Fibroblast of pulmonary artery (primary cell): ENCODE measurements around the gene RUSC1.

Experiments
- DNase-seq: peaks from one replicate; pipeline ENCODE4 v3.0.0-alpha.2; 2010; ENCODE audit warnings: low read depth
- H3K4me3 ChIP-seq: replicated peaks from 2 replicates; pipeline ENCODE4 v1.5.1; 2011; ENCODE audit warnings: low read depth, mild to moderate bottlenecking, control low read depth, low read length, moderate library complexity
- CTCF ChIP-seq: IDR thresholded peaks from 2 replicates; pipeline ENCODE4 v1.5.1; 2011; ENCODE audit warnings: mild to moderate bottlenecking, control low read depth, low read length, inconsistent platforms; ENCODE audit errors: missing control alignments

Gene RUSC1

DNA sequence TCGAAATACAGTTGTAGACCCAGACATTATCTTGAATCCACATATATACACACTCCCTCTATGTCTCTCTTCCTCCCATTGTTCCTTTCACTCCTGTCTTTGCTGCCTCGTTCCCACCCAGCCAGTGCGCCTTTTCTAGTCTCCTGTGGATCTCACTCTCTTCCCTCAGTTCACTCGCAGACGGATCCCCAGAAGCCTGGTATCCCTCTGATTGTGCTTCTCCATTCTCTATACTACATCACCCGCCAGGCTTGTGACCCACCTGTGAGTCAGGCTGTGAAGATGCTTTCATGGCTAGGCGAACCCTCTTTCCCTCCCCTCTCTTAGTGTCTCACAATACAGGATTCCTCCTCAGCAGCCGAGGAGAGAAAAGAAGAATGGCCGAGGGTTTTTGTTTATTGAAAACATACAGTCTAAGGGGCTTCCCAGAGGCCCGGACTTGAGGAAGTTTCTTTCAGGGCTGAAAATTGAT, 42.0 kb upstream of the RUSC1 start:
- no peak for DNase-seq
- no peak overlapping the region for H3K4me3 ChIP-seq
- no peak for TF ChIP-seq CTCF

GRCh38 chr1:155279268-155279667, 41.4 kb upstream of the RUSC1 start:
- TF ChIP-seq CTCF: no peak
- DNase-seq: no peak

DNA sequence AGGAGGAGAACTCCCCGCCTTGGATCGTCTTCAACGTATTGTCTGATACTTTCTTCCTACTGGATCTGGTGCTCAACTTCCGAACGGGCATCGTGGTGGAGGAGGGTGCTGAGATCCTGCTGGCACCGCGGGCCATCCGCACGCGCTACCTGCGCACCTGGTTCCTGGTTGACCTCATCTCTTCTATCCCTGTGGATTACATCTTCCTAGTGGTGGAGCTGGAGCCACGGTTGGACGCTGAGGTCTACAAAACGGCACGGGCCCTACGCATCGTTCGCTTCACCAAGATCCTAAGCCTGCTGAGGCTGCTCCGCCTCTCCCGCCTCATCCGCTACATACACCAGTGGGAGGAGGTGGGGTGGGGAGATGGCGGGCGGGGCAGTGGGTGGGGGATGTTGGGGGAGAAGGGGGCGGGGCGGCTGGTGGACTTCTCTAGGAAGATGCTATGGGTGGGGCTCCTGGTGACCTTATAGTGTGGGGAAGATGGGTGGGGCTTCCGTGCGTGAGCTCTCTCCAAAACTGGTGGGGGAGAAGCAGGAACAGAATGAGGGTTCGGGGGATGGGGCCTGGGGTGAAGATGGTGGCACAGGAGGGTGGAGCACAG, 38.1 kb upstream of the RUSC1 start:
- H3K4me3 ChIP-seq: no peak overlapping the region
- TF ChIP-seq CTCF: no peak
- no peak for DNase-seq

More at GRCh38 chr1:155279268-155279667, 41.4 kb upstream of the RUSC1 start:
- H3K4me3 ChIP-seq: no peak overlapping the region

DNA sequence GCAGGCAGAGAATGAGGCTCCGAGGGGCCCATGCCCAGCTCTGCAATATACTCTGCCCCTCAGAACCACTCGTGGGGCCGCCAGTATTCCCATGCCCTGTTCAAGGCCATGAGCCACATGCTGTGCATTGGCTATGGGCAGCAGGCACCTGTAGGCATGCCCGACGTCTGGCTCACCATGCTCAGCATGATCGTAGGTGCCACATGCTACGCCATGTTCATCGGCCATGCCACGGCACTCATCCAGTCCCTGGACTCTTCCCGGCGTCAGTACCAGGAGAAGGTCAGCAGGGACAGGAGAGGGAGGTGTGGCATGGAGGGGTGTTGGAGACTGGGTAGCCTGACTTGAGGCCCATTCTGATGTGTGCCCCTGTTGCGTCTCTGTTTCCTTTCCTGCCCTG, 36.2 kb upstream of the RUSC1 start:
- no peak for DNase-seq
- no peak for TF ChIP-seq CTCF

DNA sequence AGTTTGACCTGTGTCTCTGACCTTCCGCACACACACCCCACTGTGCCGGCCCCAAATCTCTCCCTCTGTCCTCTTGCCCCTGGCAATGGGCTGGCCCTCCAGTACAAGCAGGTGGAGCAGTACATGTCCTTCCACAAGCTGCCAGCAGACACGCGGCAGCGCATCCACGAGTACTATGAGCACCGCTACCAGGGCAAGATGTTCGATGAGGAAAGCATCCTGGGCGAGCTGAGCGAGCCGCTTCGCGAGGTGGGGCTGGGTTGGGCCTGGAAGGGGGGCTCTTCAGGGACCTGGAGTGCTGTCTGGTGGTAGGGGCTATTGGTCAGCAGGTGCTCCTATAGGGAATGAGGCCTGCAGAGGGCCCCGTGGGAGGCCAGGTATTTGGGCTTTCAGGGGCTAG, 35.6 kb upstream of the RUSC1 start:
- DNase-seq: no peak
- H3K4me3 ChIP-seq: no peak overlapping the region
- no peak for TF ChIP-seq CTCF

More for the DNA sequence above, 36.2 kb upstream of the RUSC1 start:
- H3K4me3 ChIP-seq: no peak overlapping the region

DNA sequence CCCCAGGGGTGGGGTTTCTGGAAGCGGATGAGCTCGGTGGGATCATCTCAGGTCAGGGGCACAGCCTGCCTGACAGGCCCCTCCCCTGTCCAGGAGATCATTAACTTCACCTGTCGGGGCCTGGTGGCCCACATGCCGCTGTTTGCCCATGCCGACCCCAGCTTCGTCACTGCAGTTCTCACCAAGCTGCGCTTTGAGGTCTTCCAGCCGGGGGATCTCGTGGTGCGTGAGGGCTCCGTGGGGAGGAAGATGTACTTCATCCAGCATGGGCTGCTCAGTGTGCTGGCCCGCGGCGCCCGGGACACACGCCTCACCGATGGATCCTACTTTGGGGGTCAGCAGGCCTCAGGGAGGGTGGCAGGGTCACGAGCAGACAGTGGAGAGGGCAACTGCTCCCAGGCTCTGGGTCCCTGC, 35.1 kb upstream of the RUSC1 start:
- no peak for DNase-seq
- no peak for TF ChIP-seq CTCF
- H3K4me3 ChIP-seq: no peak overlapping the region

GRCh38 chr1:155286544-155286943, 34.1 kb upstream of the RUSC1 start:
- TF ChIP-seq CTCF: no peak
- H3K4me3 ChIP-seq: no peak overlapping the region
- no peak for DNase-seq
